Endothelial cell of umbilical vein (primary cell): Measurements from ENCODE around the gene PHKG1. TPM values are rescaled to one million over a fixed set of nuclear protein-coding genes. Genes with fewer than 3 reads are reported as not detected.

ENCODE experiments used
- BruUV-seq: library from RNA; stranded (reverse); fragments of 400-500 nt; replicated peaks from 2 replicates; lab custom pipeline; 2021; lab: Mats Ljungman, UMichigan
- CTCF ChIA-PET: fragments of 300-600, 350-600 bp; sonication (Branson Sonifier 250); formaldehyde crosslinking; loops from one replicate; lab custom pipeline; 2021; ENCODE audit warnings: antibody characterized with exemption, inconsistent platforms; lab: Charles Lee
- POLR2A ChIA-PET: fragments of 300-600, 350-600 bp; sonication (Branson Sonifier 250); formaldehyde crosslinking; loops from one replicate; lab custom pipeline; 2021; ENCODE audit warnings: antibody characterized with exemption, inconsistent platforms; lab: Charles Lee
- DNase-seq: peaks from one replicate; pipeline ENCODE4 v3.0.0-alpha.2; 2011; ENCODE audit warnings: low read depth, low spot score
- FAIRE-seq: peaks from 2 replicates; lab custom pipeline; 2011; peaks lifted over from hg19 to GRCh38; lab: Jason Lieb, UNC
- H2AFZ ChIP-seq: 2 replicates; pipeline ENCODE4 v1.6.0; 2012; ENCODE audit warnings: low read depth, low read length, control low read depth, inconsistent platforms
- H3K27ac ChIP-seq: 2 replicates; pipeline ENCODE4 v1.5.1; 2011; ENCODE audit warnings: low read depth, mild to moderate bottlenecking, control low read depth, low read length, moderate library complexity; ENCODE audit not compliant: insufficient read depth
- H3K27me3 ChIP-seq, 2 experiments: 2 replicates each; pipeline versions ENCODE4 v1.6.0 to v1.6.1; 2011; ENCODE audit warnings: low read length in 2 of 2, mixed read lengths in 1 of 2; ENCODE audit not compliant: control insufficient read depth in 2 of 2, insufficient read depth in 2 of 2
- H3K36me3 ChIP-seq, 2 experiments: 2 replicates in 1 of 2; 3 replicates in 1 of 2; pipeline ENCODE4 v1.5.1; 2011; ENCODE audit warnings: low read length in 2 of 2, mild to moderate bottlenecking in 1 of 2, moderate library complexity in 1 of 2; ENCODE audit not compliant: control insufficient read depth in 2 of 2, insufficient read depth in 2 of 2; ENCODE audit errors: extremely low read depth in 1 of 2
- H3K4me1 ChIP-seq: 3 replicates; pipeline ENCODE4 v1.5.1; 2011; ENCODE audit warnings: mild to moderate bottlenecking, low read length; ENCODE audit not compliant: control insufficient read depth, insufficient read depth; ENCODE audit errors: extremely low read depth
- H3K4me2 ChIP-seq: 2 replicates; pipeline ENCODE4 v1.6.1; 2011; ENCODE audit warnings: low read length, control low read depth, mixed read lengths; ENCODE audit not compliant: insufficient read depth
- H3K4me3 ChIP-seq, 3 experiments: fragments of 200-600 bp in 1 of 3; sonication (generic), shearing (Covaris generic) in 1 of 3; replicated peaks in 1 of 3; 2 replicates each; pipeline ENCODE4 v1.5.1; 2011 to 2016; ENCODE audit warnings: control low read depth in 3 of 3, low read length in 3 of 3, mild to moderate bottlenecking in 2 of 3, inconsistent platforms in 1 of 3, low read depth in 1 of 3, moderate library complexity in 1 of 3; ENCODE audit not compliant: insufficient read depth in 1 of 3
- H3K79me2 ChIP-seq: 2 replicates; pipeline ENCODE4 v1.6.0; 2012; ENCODE audit warnings: low read length, inconsistent platforms; ENCODE audit not compliant: control insufficient read depth, insufficient read depth
- H3K9ac ChIP-seq: replicated peaks from 2 replicates; pipeline ENCODE3; 2011; ENCODE audit warnings: low read length, control low read depth; ENCODE audit not compliant: insufficient read depth; ENCODE audit errors: extremely low read depth
- H3K9me1 ChIP-seq: replicated peaks from 3 replicates; pipeline ENCODE4 v1.6.0; 2011; ENCODE audit warnings: mild to moderate bottlenecking, low read length; ENCODE audit not compliant: control insufficient read depth, insufficient read depth; ENCODE audit errors: extremely low read depth
- H3K9me3 ChIP-seq: replicated peaks from 2 replicates; pipeline ENCODE4 v1.5.1; 2012; ENCODE audit warnings: low read length, inconsistent platforms; ENCODE audit not compliant: control insufficient read depth, insufficient read depth
- H4K20me1 ChIP-seq: replicated peaks from 2 replicates; pipeline ENCODE3; 2011; ENCODE audit warnings: mild to moderate bottlenecking, low read length; ENCODE audit not compliant: control insufficient read depth, insufficient read depth; ENCODE audit errors: extremely low read depth
- CTCF ChIP-seq, 2 donors: IDR thresholded peaks; 1 replicate in 1 of 2; 2 replicates in 1 of 2; pipeline ENCODE4 v1.5.1; 2011; ENCODE audit warnings: low read length in 2 of 2, mild to moderate bottlenecking in 2 of 2, moderate library complexity in 2 of 2, control low read depth in 1 of 2, inconsistent platforms in 1 of 2, low read depth in 1 of 2; ENCODE audit not compliant: insufficient read depth in 1 of 2; ENCODE audit errors: extremely low read depth in 1 of 2
- EZH2 ChIP-seq: IDR thresholded peaks from 2 replicates; pipeline ENCODE4 v1.6.1; 2012; ENCODE audit warnings: borderline replicate concordance, low read depth, mild to moderate bottlenecking, moderate library complexity, low read length, inconsistent platforms; ENCODE audit not compliant: severe bottlenecking
- FOS ChIP-seq: IDR thresholded peaks from 2 replicates; pipeline ENCODE4 v1.6.1; 2011; ENCODE audit warnings: mild to moderate bottlenecking, low read length, moderate library complexity, borderline replicate concordance; ENCODE audit not compliant: insufficient read depth
- GATA2 ChIP-seq: IDR thresholded peaks from 2 replicates; pipeline ENCODE4 v1.7.0; 2011; ENCODE audit warnings: low read depth, mild to moderate bottlenecking, moderate library complexity, mixed read lengths, low read length; ENCODE audit not compliant: insufficient read length, insufficient read depth
- JUN ChIP-seq: IDR thresholded peaks from 2 replicates; pipeline ENCODE4 v1.6.1; 2011; ENCODE audit warnings: borderline replicate concordance, low read depth; ENCODE audit not compliant: insufficient read length, insufficient read depth
- MAX ChIP-seq: IDR thresholded peaks from 2 replicates; pipeline ENCODE4 v1.6.1; 2011; ENCODE audit not compliant: insufficient read depth, insufficient read length
- MYC ChIP-seq: IDR thresholded peaks from one replicate; pipeline ENCODE4 v1.6.1; 2011; ENCODE audit warnings: mild to moderate bottlenecking, low read depth, low read length
- POLR2A ChIP-seq: IDR thresholded peaks from 2 replicates; pipeline ENCODE4 v1.6.1; 2012; ENCODE audit warnings: low read depth, mild to moderate bottlenecking, control low read depth, low read length
- POLR2AphosphoS5 ChIP-seq: IDR thresholded peaks from 2 replicates; pipeline ENCODE4 v1.6.1; 2012; ENCODE audit warnings: low read depth, mild to moderate bottlenecking, control low read depth, low read length, moderate library complexity; ENCODE audit not compliant: insufficient read depth
- dilution Hi-C: fragments of 300-500 bp; cut with MboI; formaldehyde crosslinking; loops from one replicate; pipeline ENCODE4 v1.15.0; 2019; ENCODE audit warnings: low sequenced_read_pairs; ENCODE audit not compliant: extremely low pct_ligation_motif_present
- intact Hi-C: fragments of 100-400 bp; cut with micrococcal nuclease; formaldehyde crosslinking; loops from one replicate; pipeline ENCODE4 v1.10.0; 2022
- polyA plus RNA-seq, 4 experiments: library from polyadenylated mRNA; depleted of rRNA in 3 of 4; stranded (reverse) in 3 of 4; unstranded in 1 of 4; fragments of >200 nt; gene quantifications; 2 replicates each; pipeline versions ENCODE4 v1.2.1 to v1.2.3, GENCODE V29; 2011 to 2012; ENCODE audit warnings: missing spikeins in 1 of 4
- total RNA-seq: library from RNA; stranded (reverse); gene quantifications from 2 replicates; pipeline ENCODE4 v1.2.3, GENCODE V29; 2021

Gene PHKG1
- total and polyA plus RNA-seq, 2 donors (not counting 3 experiments of a cell fraction or from before 2014, with no cell fraction given): 0.32 to 1.00 TPM

- Histone ChIP-seq H3K36me3 (peaks cover 0 to 3% of the 10 kb centered on the region in 2 experiments), H3K4me2 (no peak overlapping the region), H3K4me1 (peaks cover 26% of the 10 kb centered on the region), H3K9me3 (no peaks in the 10 kb centered on the region), H3K9me1 (no peaks in the 10 kb centered on the region), H3K4me3 (no peak overlapping the region), H3K79me2 (no peaks in the 10 kb centered on the region), H2AFZ (no peak overlapping the region), H3K27me3 (no peaks in the 10 kb centered on the region), H3K9ac (no peak overlapping the region), H3K27ac (no peak overlapping the region), H4K20me1 (no peaks in the 10 kb centered on the region)
- DNase-seq (no peak), FAIRE-seq (no peak)
- dilution Hi-C loops: no loop called here
- no peak for TF ChIP-seq GATA2
- no peak for TF ChIP-seq JUN
- TF ChIP-seq POLR2A: no peak
- no peak for TF ChIP-seq MYC
- TF ChIP-seq POLR2AphosphoS5: no peak
- no peak for TF ChIP-seq MAX
- TF ChIP-seq EZH2: no peak
- no peak for TF ChIP-seq CTCF (IDR thresholded peaks at IDR 0.05; ENCODE audit: extremely low read depth in 1 of 2, insufficient read depth in 1 of 2, low read depth in 1 of 2, low read length in 2 of 2)
- TF ChIP-seq FOS: no peak
- ChIA-PET CTCF (interaction anchor here (0.6 to 3.1 kb wide), 6 partner anchors 11 to 173 kb away, joined by 3 to 49 read pairs (median 4); partner anchors contain the start of genes PHKG1 and SUMF2), POLR2A (no interaction called here)
- intact Hi-C loops: loop anchor here (2.0 kb wide), 2 partner anchors 15 to 29 kb away; partner anchors contain the start of genes CHCHD2 and PHKG1
- no TSS peak for BruUV-seq
Measured at GRCh38 chr7:56077681-56078080, 15.1 kb downstream of the PHKG1 start.
